Measurements from ENCODE around the gene EIF4G3. TPM values are rescaled to one million over a fixed set of nuclear protein-coding genes. Genes with fewer than 3 reads are reported as not detected.

The EIF4G3 gene
- total RNA-seq, 3 donors from 2014 or later (not counting 1 experiment from before 2014, with no cell fraction given) = 105 to 107 (median 107) TPM

GRCh38 chr1:20819818-20820217, 356.9 kb downstream of the EIF4G3 start:
- Histone ChIP-seq H3K27me3 (ENCODE audit: control insufficient read depth, insufficient read depth, low read length) (no peaks in the 10 kb centered on the region), H3K9me3 (ENCODE audit: control insufficient read depth, insufficient read depth, low read length) (no peaks in the 10 kb centered on the region), H3K4me3 (ENCODE audit: low read length) (no peak overlapping the region), H3K27ac (ENCODE audit: low read length) (no peak overlapping the region), H3K4me1 (ENCODE audit: control insufficient read depth, insufficient read depth, low read length) (no peaks in the 10 kb centered on the region), H3K36me3 (ENCODE audit: control insufficient read depth, insufficient read depth, low read length) (peaks cover 11% of the 10 kb centered on the region)
- H3K4me1 Mint-ChIP-seq = no peaks in the 10 kb centered on the region
- DNase-seq (no peak), ATAC-seq (no peak)
- no peaks in the 10 kb centered on the region for H3K27me3 Mint-ChIP-seq (ENCODE audit: low read depth in 2 of 2)
- no peaks in the 10 kb centered on the region for H3K9me3 Mint-ChIP-seq
- no peak for TF ChIP-seq CTCF (IDR thresholded peaks at IDR 0.05)
- WGBS (ENCODE audit: insufficient coverage) = 99% methylated on average over 5 of the region's 5 CpGs
- H3K36me3 Mint-ChIP-seq = peaks cover 27% of the 10 kb centered on the region
- intact Hi-C loops (cut with micrococcal nuclease) = no loop called here
- H3K4me3 Mint-ChIP-seq = no peak overlapping the region
- no peak overlapping the region for H3K27ac Mint-ChIP-seq

- H3K36me3 ChIP-seq (ENCODE audit: control insufficient read depth, insufficient read depth, low read length) = peaks cover 17% of the 10 kb centered on the region
- no peaks in the 10 kb centered on the region for H3K27me3 Mint-ChIP-seq (ENCODE audit: low read depth in 2 of 2)
Measured at GRCh38 chr1:20814534-20814871, 362.2 kb downstream of the EIF4G3 start.

GRCh38 chr1:20811916-20812315, 364.8 kb downstream of the EIF4G3 start:
- H3K36me3 ChIP-seq (ENCODE audit: control insufficient read depth, insufficient read depth, low read length) = peaks cover 20% of the 10 kb centered on the region
- no peak for TF ChIP-seq CTCF (IDR thresholded peaks at IDR 0.05)

More at GRCh38 chr1:20814534-20814871, 362.2 kb downstream of the EIF4G3 start:
- Mint-ChIP-seq H3K4me3 (no peak overlapping the region), H3K9me3 (no peaks in the 10 kb centered on the region), H3K36me3 (no peaks in the 10 kb centered on the region), H3K4me1 (no peaks in the 10 kb centered on the region), H3K27ac (no peak overlapping the region)
- H3K27me3 ChIP-seq (ENCODE audit: control insufficient read depth, insufficient read depth, low read length) = no peaks in the 10 kb centered on the region
- TF ChIP-seq CTCF (IDR thresholded peaks at IDR 0.05) = no peak
- no peaks in the 10 kb centered on the region for H3K4me1 ChIP-seq (ENCODE audit: control insufficient read depth, insufficient read depth, low read length)
- no CpG with 5 or more reads among the region's 4 CpGs for WGBS (ENCODE audit: insufficient coverage)
- DNase-seq (no peak), ATAC-seq (no peak)
- no peak overlapping the region for H3K27ac ChIP-seq (ENCODE audit: low read length)
- no peaks in the 10 kb centered on the region for H3K9me3 ChIP-seq (ENCODE audit: control insufficient read depth, insufficient read depth, low read length)
- no peak overlapping the region for H3K4me3 ChIP-seq (ENCODE audit: low read length)
- intact Hi-C loops (cut with micrococcal nuclease) = no loop called here

DNA sequence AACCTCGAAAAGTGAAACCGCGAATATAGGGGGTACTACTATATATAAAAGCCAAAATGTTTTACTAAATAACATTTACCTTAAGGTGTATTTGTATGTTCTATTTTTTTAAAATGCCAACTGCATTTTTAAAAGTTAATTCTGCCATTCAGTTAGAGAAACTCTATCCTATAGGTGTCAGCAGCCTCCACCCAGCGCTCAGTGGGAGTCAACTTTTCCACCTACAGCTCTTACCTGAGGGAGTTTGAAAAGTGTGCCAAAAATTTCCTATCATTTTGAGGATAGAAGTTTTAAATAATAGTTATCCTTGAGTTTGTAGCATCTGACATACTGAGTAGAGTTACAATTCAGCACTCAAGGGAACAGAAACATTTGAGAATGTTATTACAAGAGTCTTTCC, 383.5 kb downstream of the EIF4G3 start:
- no peak overlapping the region for H3K4me3 ChIP-seq (ENCODE audit: low read length)
- H3K4me1 Mint-ChIP-seq = peaks cover 2% of the 10 kb centered on the region in 2 donors
- TF ChIP-seq CTCF (IDR thresholded peaks at IDR 0.05) = no peak
- DNase-seq = no peak
- no CpG with 5 or more reads among the region's 4 CpGs for WGBS (ENCODE audit: insufficient coverage)
- no peaks in the 10 kb centered on the region for H3K4me1 ChIP-seq (ENCODE audit: control insufficient read depth, insufficient read depth, low read length)
- H3K27ac ChIP-seq (ENCODE audit: low read length) = no peak overlapping the region
- no peaks in the 10 kb centered on the region for H3K36me3 Mint-ChIP-seq
- H3K9me3 Mint-ChIP-seq = no peaks in the 10 kb centered on the region
- no peaks in the 10 kb centered on the region for H3K27me3 Mint-ChIP-seq (ENCODE audit: low read depth in 2 of 2)
- H3K4me3 Mint-ChIP-seq = no peak overlapping the region
- no peaks in the 10 kb centered on the region for H3K36me3 ChIP-seq (ENCODE audit: control insufficient read depth, insufficient read depth, low read length)
- ATAC-seq = no peak
- intact Hi-C loops (cut with micrococcal nuclease) = no loop called here
- no peak overlapping the region for H3K27ac Mint-ChIP-seq
- H3K27me3 ChIP-seq (ENCODE audit: control insufficient read depth, insufficient read depth, low read length) = no peaks in the 10 kb centered on the region
- no peaks in the 10 kb centered on the region for H3K9me3 ChIP-seq (ENCODE audit: control insufficient read depth, insufficient read depth, low read length)

More at GRCh38 chr1:20811916-20812315, 364.8 kb downstream of the EIF4G3 start:
- intact Hi-C loops (cut with micrococcal nuclease) = no loop called here
- Histone ChIP-seq H3K4me3 (ENCODE audit: low read length) (no peak overlapping the region), H3K27ac (ENCODE audit: low read length) (no peak overlapping the region), H3K27me3 (ENCODE audit: control insufficient read depth, insufficient read depth, low read length) (no peaks in the 10 kb centered on the region), H3K4me1 (ENCODE audit: control insufficient read depth, insufficient read depth, low read length) (no peaks in the 10 kb centered on the region), H3K9me3 (ENCODE audit: control insufficient read depth, insufficient read depth, low read length) (no peaks in the 10 kb centered on the region)
- H3K4me3 Mint-ChIP-seq = no peak overlapping the region
- 100% methylated on average over 3 of the region's 5 CpGs for WGBS (ENCODE audit: insufficient coverage)
- H3K27me3 Mint-ChIP-seq (ENCODE audit: low read depth in 2 of 2) = no peaks in the 10 kb centered on the region
- no peak for ATAC-seq
- H3K36me3 Mint-ChIP-seq = no peaks in the 10 kb centered on the region
- H3K27ac Mint-ChIP-seq = no peak overlapping the region
- H3K9me3 Mint-ChIP-seq = no peaks in the 10 kb centered on the region
- no peaks in the 10 kb centered on the region for H3K4me1 Mint-ChIP-seq
- DNase-seq = no peak

All from natural killer cell (primary cell).